ENCODE data around the gene NAPEPLD.

- no peak for TF ChIP-seq FOXP1 (CRISPR knock-in tag; IDR thresholded peaks at IDR 0.05; ENCODE audit: borderline replicate concordance)
- TF ChIP-seq, protein P1, sequence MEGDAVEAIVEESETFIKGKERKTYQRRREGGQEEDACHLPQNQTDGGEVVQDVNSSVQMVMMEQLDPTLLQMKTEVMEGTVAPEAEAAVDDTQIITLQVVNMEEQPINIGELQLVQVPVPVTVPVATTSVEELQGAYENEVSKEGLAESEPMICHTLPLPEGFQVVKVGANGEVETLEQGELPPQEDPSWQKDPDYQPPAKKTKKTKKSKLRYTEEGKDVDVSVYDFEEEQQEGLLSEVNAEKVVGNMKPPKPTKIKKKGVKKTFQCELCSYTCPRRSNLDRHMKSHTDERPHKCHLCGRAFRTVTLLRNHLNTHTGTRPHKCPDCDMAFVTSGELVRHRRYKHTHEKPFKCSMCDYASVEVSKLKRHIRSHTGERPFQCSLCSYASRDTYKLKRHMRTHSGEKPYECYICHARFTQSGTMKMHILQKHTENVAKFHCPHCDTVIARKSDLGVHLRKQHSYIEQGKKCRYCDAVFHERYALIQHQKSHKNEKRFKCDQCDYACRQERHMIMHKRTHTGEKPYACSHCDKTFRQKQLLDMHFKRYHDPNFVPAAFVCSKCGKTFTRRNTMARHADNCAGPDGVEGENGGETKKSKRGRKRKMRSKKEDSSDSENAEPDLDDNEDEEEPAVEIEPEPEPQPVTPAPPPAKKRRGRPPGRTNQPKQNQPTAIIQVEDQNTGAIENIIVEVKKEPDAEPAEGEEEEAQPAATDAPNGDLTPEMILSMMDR (IDR thresholded peaks at IDR 0.05), result no peak
- TF ChIP-seq, protein P2, sequence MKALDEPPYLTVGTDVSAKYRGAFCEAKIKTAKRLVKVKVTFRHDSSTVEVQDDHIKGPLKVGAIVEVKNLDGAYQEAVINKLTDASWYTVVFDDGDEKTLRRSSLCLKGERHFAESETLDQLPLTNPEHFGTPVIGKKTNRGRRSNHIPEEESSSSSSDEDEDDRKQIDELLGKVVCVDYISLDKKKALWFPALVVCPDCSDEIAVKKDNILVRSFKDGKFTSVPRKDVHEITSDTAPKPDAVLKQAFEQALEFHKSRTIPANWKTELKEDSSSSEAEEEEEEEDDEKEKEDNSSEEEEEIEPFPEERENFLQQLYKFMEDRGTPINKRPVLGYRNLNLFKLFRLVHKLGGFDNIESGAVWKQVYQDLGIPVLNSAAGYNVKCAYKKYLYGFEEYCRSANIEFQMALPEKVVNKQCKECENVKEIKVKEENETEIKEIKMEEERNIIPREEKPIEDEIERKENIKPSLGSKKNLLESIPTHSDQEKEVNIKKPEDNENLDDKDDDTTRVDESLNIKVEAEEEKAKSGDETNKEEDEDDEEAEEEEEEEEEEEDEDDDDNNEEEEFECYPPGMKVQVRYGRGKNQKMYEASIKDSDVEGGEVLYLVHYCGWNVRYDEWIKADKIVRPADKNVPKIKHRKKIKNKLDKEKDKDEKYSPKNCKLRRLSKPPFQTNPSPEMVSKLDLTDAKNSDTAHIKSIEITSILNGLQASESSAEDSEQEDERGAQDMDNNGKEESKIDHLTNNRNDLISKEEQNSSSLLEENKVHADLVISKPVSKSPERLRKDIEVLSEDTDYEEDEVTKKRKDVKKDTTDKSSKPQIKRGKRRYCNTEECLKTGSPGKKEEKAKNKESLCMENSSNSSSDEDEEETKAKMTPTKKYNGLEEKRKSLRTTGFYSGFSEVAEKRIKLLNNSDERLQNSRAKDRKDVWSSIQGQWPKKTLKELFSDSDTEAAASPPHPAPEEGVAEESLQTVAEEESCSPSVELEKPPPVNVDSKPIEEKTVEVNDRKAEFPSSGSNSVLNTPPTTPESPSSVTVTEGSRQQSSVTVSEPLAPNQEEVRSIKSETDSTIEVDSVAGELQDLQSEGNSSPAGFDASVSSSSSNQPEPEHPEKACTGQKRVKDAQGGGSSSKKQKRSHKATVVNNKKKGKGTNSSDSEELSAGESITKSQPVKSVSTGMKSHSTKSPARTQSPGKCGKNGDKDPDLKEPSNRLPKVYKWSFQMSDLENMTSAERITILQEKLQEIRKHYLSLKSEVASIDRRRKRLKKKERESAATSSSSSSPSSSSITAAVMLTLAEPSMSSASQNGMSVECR (CRISPR knock-in tag; IDR thresholded peaks at IDR 0.05; ENCODE audit: borderline replicate concordance), result no peak
- TF ChIP-seq TEAD4 (CRISPR knock-in tag; IDR thresholded peaks at IDR 0.05), result no peak
- TF ChIP-seq TCF7 (CRISPR knock-in tag; IDR thresholded peaks at IDR 0.05; ENCODE audit: low read depth), result no peak
Observed at GRCh38 chr7:103101543-103101942, 47.4 kb downstream of the NAPEPLD start.
